NCI-H446 treated with DMSO at 0.1 percent for 48 hours (cell line): ENCODE data around the gene LRRC71.
A peak's percentile ranks its signal among the peaks of the same experiment; 100 is the strongest.

Experiments
- DNase-seq: peaks from one replicate; lab custom pipeline; 2025; lab: John Stamatoyannopoulos, UW

Gene LRRC71

GRCh38 chr1:156920233-156921052, at the start of gene LRRC71:
LRRC71 (plus strand) TSS chr1:156920632; CDS start chr1:156920804, 172 bp downstream.
- peak; percentile 10 for DNase-seq

DNA sequence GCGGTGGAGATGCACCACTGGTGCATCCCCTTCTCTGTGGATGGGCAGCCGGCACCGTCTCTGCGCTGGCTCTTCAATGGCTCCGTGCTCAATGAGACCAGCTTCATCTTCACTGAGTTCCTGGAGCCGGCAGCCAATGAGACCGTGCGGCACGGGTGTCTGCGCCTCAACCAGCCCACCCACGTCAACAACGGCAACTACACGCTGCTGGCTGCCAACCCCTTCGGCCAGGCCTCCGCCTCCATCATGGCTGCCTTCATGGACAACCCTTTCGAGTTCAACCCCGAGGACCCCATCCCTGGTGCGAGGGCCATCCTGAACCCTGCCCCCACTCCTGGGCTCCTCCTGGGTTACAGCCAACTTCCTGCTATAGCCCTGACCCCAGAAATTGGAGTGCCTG, 46.8 kb upstream of the LRRC71 start:
- DNase-seq, result no peak

DNA sequence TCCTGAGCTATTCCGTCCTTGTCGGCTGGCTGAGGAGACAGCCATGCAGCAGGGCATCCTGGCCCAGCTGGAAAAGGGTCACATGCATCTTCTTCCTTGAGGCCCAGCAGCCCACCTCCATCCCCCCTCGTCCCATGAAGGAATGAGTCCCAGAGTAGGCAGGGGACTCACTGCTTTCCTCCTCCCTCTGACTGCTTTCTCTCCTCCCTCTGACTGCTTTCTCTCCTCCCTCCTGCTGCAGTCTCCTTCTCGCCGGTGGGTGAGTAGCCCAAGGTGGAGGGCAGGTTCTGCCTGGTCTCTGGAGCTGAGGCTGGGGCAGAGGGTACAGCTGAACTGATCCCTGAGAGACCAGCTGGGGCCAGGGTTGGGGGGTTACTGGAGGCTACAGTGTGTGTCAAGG, 46.3 kb upstream of the LRRC71 start:
- DNase-seq, result no peak

GRCh38 chr1:156874572-156875340, 45.7 kb upstream of the LRRC71 start:
- DNase-seq, result no peak

GRCh38 chr1:156875341-156875615, 45.2 kb upstream of the LRRC71 start:
- no peak for DNase-seq

DNA sequence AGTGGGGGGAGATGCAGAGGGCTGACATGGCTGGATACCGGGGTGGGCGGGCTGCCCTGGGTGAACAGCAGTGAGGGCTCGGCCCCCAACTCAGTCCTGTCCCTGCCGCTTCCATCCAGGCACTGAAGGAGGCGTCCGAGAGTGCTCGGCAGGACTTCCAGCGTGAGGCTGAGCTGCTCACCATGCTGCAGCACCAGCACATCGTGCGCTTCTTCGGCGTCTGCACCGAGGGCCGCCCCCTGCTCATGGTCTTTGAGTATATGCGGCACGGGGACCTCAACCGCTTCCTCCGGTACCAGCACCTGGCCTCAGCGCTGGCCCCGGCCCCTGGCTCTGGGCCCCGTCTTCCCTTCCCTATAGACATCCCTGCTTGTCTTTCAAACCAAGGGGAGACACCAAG, 44.2 kb upstream of the LRRC71 start:
- no peak for DNase-seq

DNA sequence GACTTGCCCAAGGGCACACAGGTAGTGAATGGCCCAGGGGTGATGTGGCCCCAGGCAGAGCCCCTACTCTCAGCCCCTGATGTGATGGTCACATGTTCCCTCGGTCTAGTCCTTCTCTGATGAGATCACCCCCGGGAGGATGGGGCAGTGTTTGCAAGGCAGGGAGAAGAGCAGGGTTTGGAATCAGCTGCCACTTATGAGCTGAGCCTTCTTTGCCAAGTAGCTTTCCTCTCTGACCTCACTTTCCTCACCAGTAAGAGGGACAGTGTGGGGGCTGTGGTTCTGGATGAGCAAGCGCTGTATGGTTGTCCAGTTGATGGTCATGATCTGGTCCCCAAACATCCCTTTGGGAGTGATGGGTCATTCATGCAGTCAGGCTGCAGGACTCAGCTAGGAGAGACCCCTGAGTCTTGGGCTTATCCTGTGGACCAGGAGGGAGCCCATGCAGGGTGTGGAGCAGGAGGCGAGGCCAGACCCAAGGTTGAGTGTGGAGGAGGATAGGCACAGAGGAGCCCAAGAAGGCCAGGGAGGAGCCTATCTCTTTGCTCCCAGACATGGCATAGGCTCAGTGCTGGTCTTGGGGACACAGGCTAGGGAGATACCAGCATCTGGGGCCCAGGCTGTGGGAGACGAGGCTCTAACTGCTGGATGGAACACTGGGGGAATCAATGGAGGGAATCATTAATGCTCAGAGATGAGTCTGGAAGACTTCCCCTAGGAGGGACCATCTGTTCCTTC, 42.8 kb upstream of the LRRC71 start:
- DNase-seq, result no peak

- no peak for DNase-seq
These were observed 40.6 kb upstream of the LRRC71 start for GRCh38 chr1:156879876-156880275.

GRCh38 chr1:156880473-156880872, 40.0 kb upstream of the LRRC71 start:
- no peak for DNase-seq

GRCh38 chr1:156881101-156881500, 39.3 kb upstream of the LRRC71 start:
- DNase-seq, result no peak

- DNase-seq, result no peak
These were observed 38.8 kb upstream of the LRRC71 start for GRCh38 chr1:156881663-156882062.

- DNase-seq, result no peak
These were observed 37.9 kb upstream of the LRRC71 start for GRCh38 chr1:156882543-156882942.

GRCh38 chr1:156883919-156884318, 36.5 kb upstream of the LRRC71 start:
- DNase-seq, result no peak

- no peak for DNase-seq
These were observed 35.8 kb upstream of the LRRC71 start for GRCh38 chr1:156884560-156885184.

- DNase-seq, result no peak
These were observed 35.1 kb upstream of the LRRC71 start for GRCh38 chr1:156885314-156885713.

GRCh38 chr1:156885880-156886355, 34.5 kb upstream of the LRRC71 start:
- no peak for DNase-seq

DNA sequence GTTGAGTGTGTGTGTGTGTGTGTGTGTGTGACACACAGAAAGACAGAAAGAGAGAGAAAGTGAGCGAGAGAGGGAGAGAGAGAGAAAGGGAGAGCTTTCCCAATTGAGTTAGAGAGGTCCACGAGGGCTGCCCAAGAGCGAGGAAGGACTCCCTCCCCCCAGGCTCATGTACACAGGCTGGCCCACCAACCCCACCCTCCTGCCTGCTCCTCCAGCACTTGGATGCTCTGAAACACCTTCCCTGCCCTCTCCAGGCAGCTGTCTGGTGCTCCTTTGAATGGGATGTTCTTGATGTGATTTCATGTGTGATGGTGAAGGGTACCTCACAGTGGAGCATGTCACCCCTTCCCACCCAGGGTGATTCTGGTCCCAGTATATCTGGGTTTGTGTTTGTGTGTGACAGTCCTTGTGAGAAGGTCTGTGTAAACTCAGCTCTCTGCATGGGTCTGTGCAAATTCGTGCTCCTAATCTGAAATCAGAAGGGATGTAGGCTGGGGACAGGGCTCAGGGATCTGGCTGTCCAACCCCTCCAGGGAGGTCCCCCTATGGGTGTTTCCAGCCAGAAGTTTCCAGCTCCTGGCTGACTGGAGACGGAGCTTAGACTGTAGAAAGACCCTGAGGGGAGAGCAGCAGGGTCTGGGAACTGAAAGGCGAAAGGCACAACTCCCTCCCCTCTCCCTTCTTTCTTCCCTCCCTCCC, 33.7 kb upstream of the LRRC71 start:
- DNase-seq, result no peak

DNA sequence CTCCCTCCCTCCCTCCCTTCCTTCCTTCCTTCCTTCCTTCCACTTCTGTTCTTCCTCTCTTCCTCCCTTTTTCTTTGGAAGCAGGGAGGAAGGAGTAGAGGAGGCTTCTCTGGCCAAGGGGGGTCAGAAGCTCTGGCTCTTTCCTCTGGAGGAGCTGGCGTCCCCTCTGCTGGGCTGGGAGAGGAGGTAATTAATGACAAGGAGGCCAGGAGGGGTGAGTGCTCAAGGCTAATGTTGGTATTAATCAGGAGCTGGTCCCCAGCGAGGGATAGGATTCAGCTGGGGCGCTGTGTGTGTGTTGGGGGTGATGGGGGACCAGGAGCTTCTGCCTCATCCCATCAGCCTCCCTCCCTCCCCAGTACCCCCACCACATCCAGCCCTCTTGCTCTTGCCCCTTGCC, 33.1 kb upstream of the LRRC71 start:
- DNase-seq, result no peak

DNA sequence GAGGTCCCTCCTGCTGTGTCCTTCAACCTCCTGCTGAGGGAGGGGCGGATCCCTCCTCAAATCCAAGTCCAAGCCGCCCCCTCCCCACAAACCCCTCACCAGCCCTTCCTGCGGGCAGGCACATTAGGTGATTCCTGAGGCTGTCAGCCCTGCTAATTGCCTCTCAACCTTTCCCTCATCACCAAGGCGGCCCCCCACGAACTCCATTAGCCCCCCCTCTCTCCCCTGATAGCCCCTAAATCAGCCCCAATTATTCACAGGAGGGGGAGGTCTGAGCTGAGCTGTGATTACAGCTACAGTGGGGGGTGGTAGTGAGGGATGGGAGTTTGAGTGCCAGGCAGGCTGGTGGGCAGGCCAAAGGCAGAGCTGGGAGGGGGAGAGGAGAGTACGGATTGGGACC, 32.7 kb upstream of the LRRC71 start:
- no peak for DNase-seq

DNA sequence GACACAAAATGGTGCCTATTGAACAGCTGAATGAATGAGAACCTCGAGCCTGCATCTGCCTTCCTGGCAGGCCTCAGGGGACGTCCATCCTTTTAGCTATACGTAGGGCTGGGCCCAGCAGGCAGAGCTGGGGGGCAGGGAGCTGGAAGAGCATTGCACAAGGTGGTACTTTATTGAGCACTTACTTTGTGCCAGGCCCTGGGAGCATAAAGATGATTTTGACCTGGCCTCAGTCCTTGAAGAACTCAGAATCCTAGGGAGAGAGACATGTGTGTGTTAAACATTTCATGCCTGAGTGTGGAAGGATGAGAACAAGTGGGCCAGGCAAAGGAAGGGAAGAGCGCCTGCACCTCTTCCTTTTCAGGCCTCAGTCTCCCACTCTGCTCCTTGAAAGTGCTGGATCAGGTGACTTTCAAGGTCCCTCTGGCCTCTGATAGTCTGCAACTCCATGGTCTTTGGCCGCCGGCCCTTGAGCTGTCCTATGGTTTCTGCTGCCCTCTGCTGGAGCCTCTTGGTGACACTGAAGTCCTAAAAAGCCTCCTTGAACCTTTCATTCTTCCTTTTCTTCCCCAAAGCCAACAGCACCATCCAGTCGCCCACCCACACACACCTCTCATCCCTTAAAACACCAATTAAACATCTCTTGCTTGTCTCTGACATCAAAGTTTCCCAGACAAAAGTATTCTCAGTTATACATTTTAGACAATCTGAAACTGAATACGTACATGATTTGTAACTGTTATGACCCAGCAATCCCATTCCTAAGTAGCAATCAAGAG, 30.4 kb upstream of the LRRC71 start:
- DNase-seq, result peak; percentile 48
